Kidney epithelial cell (primary cell): ENCODE measurements around the gene MARK4. TPM values are rescaled to one million over a fixed set of nuclear protein-coding genes. Genes with fewer than 3 reads are reported as not detected.

Experiments used
- DNase-seq: peaks from one replicate; pipeline ENCODE4 v3.0.0-alpha.2; 2010; ENCODE audit warnings: low read depth
- H3K27me3 ChIP-seq: 2 replicates; pipeline ENCODE4 v1.6.0; 2011; ENCODE audit warnings: low read length; ENCODE audit not compliant: control insufficient read depth, insufficient read depth
- H3K36me3 ChIP-seq: 2 replicates; pipeline ENCODE4 v1.5.1; 2011; ENCODE audit warnings: low read length; ENCODE audit not compliant: control insufficient read depth, insufficient read depth
- H3K4me3 ChIP-seq: 2 replicates; pipeline ENCODE4 v1.5.1; 2011; ENCODE audit warnings: low read depth, mild to moderate bottlenecking, control low read depth, low read length
- total RNA-seq: library from RNA; depleted of rRNA; stranded (reverse); fragments of >200 nt; gene quantifications from 2 replicates; pipeline ENCODE4 v1.2.3, GENCODE V29; 2015
- TF ChIP-seq, protein P1 (sequence below): IDR thresholded peaks from 2 replicates; pipeline ENCODE4 v1.5.1; 2011; ENCODE audit warnings: mild to moderate bottlenecking, moderate library complexity, low read length, control low read depth, inconsistent platforms; ENCODE audit not compliant: insufficient read depth, poor library complexity, severe bottlenecking

MARK4 gene
- total RNA-seq, 1 donor from 2014 or later, result 21.9 TPM

DNA sequence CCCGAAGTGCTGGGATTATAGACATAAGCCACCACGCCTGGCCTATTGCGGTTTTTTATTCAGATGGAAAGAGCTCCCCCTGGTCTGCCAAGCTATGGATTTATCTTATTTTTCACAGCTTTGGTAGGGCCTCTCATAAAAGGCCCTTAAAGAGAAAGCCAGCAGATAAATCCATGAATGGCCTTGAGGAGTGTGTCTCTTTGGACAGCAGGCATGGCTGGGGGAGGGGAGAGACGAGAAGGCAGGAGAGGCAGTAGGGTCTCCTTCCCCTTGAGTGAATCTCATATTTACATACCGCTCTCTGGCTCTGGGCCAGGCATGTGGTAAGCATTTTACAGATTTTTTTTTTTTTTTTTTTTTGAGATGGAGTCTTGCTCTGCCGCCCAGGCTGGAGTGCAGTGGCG, 25.2 kb downstream of the MARK4 start:
- no peaks in the 10 kb centered on the region for H3K27me3 ChIP-seq
- peaks cover 2% of the 10 kb centered on the region for H3K36me3 ChIP-seq
- no peak overlapping the region for H3K4me3 ChIP-seq
- no peak for DNase-seq
- TF ChIP-seq, protein P1, sequence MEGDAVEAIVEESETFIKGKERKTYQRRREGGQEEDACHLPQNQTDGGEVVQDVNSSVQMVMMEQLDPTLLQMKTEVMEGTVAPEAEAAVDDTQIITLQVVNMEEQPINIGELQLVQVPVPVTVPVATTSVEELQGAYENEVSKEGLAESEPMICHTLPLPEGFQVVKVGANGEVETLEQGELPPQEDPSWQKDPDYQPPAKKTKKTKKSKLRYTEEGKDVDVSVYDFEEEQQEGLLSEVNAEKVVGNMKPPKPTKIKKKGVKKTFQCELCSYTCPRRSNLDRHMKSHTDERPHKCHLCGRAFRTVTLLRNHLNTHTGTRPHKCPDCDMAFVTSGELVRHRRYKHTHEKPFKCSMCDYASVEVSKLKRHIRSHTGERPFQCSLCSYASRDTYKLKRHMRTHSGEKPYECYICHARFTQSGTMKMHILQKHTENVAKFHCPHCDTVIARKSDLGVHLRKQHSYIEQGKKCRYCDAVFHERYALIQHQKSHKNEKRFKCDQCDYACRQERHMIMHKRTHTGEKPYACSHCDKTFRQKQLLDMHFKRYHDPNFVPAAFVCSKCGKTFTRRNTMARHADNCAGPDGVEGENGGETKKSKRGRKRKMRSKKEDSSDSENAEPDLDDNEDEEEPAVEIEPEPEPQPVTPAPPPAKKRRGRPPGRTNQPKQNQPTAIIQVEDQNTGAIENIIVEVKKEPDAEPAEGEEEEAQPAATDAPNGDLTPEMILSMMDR, result no peak

DNA sequence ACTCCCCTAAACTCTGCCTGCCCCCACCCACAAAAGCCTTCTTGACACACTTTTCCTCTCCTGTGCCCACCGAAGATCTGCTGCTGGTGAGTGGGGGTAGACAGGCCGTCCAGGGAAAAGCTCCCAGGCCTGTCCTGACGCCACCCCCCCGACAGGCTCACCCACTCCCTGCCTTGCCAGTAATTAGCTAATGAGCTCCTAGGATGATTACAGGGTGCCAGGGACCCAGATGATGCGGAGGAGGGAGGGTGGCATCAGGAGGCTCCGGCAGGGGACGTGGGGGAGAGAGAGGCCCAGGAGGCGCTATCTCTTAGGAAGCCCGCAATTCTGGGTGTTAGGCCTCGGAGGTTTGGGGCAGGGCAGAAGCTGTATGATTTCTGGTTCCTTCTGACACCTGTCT, 27.0 kb downstream of the MARK4 start:
- H3K4me3 ChIP-seq, result no peak overlapping the region
- H3K27me3 ChIP-seq, result no peaks in the 10 kb centered on the region
- peaks cover 1% of the 10 kb centered on the region for H3K36me3 ChIP-seq
- no peak for DNase-seq
- TF ChIP-seq, protein P1, result no peak

DNA sequence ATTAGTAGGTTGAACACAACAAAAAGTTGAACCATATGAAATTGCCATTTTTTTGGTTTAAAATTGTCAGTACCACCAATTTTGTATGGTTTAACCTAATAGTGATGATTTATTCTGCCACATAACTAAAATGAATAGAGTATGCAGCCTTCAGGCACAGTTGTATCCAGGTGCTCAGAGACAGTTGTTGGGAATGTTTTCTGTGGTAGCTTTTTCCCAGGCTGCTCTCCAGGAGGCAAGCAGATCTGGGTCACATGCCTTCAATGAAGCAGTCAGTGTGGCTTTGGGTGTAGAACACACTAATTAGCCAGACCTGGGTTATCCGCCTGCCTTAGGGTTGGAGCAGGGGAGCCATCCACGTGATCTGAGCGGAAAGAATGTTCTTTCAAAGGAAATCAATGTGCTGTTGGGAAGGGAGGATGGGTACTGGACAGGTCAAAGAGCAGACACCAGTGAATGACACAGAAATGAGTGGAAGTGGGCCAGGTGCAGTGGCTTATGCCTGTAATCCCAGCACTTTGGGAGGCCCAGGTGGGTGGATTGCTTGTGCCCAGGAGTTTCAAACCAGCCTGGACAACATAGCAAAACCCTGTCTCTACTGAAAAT, 28.6 kb downstream of the MARK4 start:
- Histone ChIP-seq H3K27me3 (no peaks in the 10 kb centered on the region), H3K36me3 (peaks cover 1% of the 10 kb centered on the region), H3K4me3 (no peak overlapping the region)
- TF ChIP-seq, protein P1, result no peak
- DNase-seq, result no peak

DNA sequence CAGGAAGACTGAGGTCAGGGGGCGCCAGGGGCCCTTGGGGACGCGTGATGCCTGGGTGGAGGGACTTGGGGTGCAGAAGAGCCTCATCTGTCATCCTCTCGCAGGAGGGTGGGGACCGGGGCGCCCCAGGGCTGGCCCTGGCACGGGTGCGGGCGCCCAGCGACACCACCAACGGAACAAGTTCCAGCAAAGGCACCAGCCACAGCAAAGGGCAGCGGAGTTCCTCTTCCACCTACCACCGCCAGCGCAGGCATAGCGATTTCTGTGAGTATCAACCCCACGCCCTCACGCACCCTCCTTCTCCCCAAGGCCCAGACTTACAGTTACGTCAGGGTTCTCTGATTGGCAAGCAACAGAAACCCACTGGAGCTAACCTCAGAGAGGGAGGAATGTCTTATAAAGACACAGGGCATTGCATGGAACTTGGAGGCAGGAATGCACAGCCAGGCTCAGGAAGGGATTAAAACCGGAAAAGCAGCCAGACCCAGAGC, 29.4 kb downstream of the MARK4 start:
- TF ChIP-seq, protein P1, result no peak
- H3K27me3 ChIP-seq, result no peaks in the 10 kb centered on the region
- H3K36me3 ChIP-seq, result peaks cover 1% of the 10 kb centered on the region
- DNase-seq, result no peak
- no peak overlapping the region for H3K4me3 ChIP-seq

DNA sequence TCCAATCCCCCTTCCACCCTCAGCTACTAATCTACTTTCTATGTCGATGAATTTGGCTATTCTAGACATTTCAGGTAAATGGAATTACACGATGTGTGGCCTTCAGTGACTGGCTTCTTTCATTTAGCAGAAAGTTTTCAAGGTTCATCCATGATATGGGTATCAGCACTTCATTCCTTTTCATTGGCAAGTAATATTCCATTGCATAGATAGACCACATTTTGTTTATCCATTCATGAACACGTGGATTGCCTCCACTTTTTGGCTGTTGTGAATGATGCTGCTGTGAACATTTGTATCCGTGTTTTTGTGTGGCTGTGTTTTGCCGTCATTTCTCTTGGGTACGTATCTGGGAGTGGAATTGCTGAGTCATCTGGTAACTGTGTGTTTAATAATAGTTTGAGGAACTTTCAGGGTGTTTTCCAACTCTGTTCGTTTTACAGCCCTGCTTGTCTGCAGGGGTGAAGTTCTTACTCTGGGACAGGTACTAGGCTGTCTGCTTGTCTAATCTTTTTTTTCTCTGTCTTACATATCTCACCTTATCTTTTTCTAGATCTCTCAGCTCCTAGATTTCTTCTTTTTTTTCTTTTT, 32.5 kb downstream of the MARK4 start:
- no peak for DNase-seq
- TF ChIP-seq, protein P1, result no peak
- Histone ChIP-seq H3K27me3 (no peaks in the 10 kb centered on the region), H3K4me3 (no peak overlapping the region), H3K36me3 (no peaks in the 10 kb centered on the region)
